EH (cell line): ENCODE measurements around the gene NUP42.
"Not testable (repeated sequence)": the region's sequence is repeated elsewhere in the genome, so short reads cannot be mapped to it uniquely, and the experiment has no call there.

Source experiments
- DNase-seq: peaks from one replicate; pipeline ENCODE4 v3.0.0-alpha.2; 2015; ENCODE audit warnings: low read depth

Gene NUP42

DNA sequence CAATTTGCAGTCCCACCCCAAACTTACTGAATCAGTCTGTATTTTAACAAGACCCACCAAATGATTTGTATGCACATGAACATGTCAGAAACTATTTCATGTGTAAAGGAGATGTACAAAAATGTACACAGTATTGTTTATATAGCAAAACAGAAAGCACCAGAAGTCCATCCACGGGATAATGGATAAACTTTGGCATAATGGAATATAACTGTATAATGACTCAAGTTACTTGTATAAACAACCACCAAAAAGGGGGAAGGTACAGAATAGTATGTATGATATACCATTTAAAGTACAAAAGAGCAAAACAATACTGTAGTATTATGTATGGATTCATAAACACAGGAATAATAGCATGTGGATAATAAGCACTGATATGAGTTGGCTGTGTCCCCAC, 22.4 kb downstream of the NUP42 start:
- DNase-seq: no peak

DNA sequence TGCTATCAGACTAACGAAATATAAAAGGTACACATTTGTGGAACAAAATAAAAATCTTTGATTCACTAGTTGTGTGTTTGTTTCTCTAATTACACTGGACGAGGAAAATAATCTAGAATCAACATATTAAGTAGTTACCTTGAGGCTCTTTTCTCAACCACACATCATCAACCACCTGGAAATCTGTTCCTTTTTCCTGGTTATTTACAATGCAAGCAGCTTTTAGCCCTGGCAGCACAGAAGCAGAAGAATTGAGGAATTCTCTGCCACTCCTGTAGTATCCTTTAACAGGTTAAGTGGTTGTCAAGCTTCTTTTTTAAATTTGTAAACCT, 23.7 kb downstream of the NUP42 start:
- no peak for DNase-seq

GRCh38 chr7:23205909-23206767, 24.3 kb downstream of the NUP42 start:
- DNase-seq: no peak

- no peak for DNase-seq
Measured at GRCh38 chr7:23207021-23207420, 25.2 kb downstream of the NUP42 start.

DNA sequence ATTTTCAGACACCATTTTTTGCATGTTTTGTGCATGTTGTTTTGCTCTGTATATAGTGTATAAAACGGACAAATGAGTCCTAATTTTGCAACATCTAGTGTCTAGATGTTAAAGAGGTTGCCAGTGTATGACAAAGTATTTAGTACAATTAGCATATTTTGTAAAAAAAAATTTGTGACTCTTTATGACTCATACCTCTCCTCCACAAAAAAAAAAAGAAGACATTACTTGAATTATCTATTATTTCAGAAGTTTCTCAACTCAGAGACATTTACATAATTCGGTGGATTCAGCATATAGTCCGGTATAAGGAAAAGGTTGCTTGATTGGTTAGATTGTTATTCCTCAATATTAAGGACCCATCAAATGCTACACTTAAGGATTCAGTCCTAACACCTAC, 26.0 kb downstream of the NUP42 start:
- DNase-seq: no peak

GRCh38 chr7:23208316-23208715, 26.5 kb downstream of the NUP42 start:
- DNase-seq: no peak

DNA sequence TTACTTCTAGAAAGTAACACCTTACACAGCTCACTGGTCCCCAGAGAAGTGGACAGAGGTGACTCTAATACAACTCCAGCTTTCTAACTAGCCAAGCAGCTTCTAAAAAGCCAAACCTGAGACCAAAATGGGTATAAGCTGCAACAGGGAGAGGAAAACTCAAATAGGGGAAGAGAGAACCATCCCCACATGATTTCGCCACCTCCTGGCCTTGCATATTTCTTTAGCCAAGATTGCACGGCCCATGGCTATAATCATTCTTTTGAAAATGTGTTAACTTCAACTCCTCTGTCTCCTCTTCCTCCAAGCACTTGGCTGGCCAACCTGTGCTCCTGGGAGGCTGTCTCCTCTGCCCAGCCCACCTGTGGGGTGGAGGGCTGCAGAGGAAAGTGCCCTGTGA, 28.7 kb downstream of the NUP42 start:
- DNase-seq: no peak

- DNase-seq: no peak
Measured at GRCh38 chr7:23211589-23211988, 29.7 kb downstream of the NUP42 start.

GRCh38 chr7:23212395-23212794, 30.5 kb downstream of the NUP42 start:
- DNase-seq: no peak

- DNase-seq: no peak
Measured at GRCh38 chr7:23212841-23213240, 31.0 kb downstream of the NUP42 start.

- DNase-seq: no peak
Measured at GRCh38 chr7:23213755-23214154, 31.9 kb downstream of the NUP42 start.

- no peak for DNase-seq
Measured at GRCh38 chr7:23214423-23214822, 32.6 kb downstream of the NUP42 start.

DNA sequence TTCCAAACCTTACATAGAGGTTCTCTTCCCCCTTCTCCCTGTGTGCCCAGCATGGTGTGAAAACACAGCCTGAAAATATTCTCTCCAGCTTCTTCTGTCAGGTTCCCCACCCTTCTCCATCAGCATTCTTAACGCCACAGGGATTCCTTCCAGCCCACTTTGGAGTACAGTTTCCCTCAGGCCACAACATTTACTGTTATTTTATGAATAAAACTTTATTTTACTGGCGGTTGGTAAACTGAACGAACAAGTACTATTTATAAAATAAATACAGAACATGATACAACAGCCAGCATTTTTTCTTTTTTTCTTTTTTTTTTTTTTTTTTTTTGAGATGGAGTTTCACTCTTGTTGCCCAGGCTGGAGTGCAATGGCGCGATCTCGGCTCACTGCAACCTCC, 33.1 kb downstream of the NUP42 start:
- DNase-seq: no peak

- no peak for DNase-seq
Measured at GRCh38 chr7:23216021-23216420, 34.2 kb downstream of the NUP42 start.

DNA sequence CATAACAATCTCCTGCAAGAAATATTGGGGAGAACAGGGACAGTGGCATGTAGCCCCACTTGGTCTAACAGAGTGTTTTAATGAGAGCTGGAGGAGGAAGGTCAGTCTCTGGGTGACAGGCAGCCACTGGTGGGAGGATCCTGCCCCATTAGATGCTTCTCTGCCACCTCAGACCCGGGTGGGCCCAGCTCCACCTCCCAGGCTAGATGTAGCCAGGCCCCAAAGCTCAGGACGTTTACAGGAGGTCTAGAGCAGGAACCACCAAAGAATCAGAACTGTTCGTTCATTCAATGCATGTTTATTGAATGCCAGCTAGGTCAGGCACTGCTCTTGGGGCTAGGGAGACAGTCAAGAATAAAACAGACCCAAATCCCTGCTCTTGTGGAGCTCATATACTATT, 36.3 kb downstream of the NUP42 start:
- no peak for DNase-seq

- DNase-seq: no peak
Measured at GRCh38 chr7:23220690-23221305, 39.0 kb downstream of the NUP42 start.

- DNase-seq: no peak
Measured at GRCh38 chr7:23222439-23223030, 40.7 kb downstream of the NUP42 start.

DNA sequence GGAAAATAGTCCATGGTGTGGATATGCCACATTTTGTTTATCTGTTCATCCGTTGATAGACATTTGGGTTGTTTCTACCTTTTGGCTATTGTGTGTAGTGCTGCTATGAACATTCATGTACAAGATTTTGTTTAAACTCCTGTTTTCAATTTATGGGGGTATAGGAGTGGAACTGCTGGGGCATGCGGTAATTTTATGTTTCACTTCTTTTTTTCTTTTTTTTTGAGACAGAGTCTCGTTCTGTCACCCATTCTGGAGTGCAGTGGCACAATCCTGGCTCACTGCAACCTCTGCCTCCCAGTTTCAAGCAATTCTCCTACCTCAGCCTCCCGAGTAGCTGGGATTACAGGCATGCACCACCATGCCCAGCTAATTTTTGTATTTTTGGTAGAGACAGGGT, 42.5 kb downstream of the NUP42 start:
- DNase-seq: not testable (repeated sequence)

DNA sequence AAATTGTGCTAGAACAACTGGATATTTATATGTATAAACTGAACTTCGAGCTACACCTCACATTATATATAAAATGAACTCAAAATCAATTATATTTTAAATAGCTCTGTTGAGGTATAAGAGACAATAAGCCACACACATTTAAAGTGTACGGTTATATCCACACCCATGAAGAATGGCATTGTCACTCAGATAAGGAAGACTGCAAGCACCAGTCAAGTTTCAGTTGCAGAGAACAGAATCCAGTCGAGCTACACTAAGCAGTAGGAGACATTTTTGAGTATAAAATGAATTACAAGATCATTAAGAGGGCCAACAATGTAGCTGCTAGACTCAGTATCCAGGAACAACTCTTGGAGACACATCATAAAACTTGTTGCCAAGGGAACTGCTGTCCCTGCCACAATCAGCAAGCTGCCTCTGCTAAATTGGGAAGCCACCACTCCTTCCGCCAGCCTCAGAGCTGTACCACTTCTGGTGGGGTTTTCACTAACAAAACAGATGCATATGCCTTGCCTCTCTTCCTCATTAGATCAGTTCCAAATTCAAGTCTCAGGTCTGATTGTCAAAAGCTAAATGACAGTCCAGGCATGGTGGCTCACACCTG, 45.1 kb downstream of the NUP42 start:
- DNase-seq: no peak

DNA sequence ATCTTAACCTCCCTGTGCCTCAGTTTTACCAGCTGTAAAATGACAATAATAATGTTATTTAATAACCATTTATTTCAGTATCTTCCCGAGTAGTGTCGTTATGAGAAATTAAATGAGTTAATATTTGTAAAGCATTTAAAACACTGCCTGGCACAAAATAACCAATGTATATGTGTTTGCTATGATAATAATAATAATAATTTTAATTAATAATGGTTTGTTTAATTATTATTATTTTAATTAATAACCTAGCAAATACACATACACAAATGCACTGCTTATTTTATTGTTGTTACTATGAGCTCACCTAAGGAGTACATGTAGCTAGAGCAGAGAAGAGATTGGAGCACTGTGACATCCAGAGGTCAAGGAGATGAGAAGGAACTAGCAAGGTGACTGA, 46.6 kb downstream of the NUP42 start:
- DNase-seq: no peak

DNA sequence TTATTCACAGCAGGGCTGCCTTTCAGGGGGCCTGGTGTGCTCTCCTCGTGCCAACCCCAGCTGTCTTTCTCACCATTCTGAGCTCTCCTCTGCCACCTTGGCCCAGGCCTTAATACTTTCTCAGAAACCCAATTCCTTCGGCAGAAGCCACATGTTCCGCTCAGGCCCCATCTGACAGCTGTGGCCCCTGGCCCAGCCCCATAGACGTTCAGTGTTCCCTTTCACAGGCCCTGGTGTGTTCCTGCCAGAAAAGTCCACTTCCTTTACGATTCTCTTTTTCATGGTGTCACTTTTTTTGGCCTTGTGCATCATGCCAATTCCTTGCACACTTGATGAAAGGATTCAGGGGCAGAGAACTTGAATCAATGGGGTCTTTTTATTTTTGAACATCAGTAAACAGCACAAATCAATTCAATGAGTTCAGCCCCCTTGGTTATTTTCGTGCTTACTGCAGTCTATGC, 48.8 kb downstream of the NUP42 start:
- no peak for DNase-seq

GRCh38 chr7:23232966-23233365, 51.1 kb downstream of the NUP42 start:
- no peak for DNase-seq
